HG02885 (cell line): ENCODE data around the gene CLOCK.

Experiments
- ATAC-seq: cut with Tn5 transposase; IDR thresholded peaks from one replicate; pipeline ENCODE4 v1.9.1; 2021; ENCODE audit warnings: mild to moderate bottlenecking; ENCODE audit not compliant: unreplicated experiment, poor library complexity

The CLOCK gene

GRCh38 chr4:55498051-55498450 is 48.7 kb downstream of the CLOCK start:
- ATAC-seq = no peak

DNA sequence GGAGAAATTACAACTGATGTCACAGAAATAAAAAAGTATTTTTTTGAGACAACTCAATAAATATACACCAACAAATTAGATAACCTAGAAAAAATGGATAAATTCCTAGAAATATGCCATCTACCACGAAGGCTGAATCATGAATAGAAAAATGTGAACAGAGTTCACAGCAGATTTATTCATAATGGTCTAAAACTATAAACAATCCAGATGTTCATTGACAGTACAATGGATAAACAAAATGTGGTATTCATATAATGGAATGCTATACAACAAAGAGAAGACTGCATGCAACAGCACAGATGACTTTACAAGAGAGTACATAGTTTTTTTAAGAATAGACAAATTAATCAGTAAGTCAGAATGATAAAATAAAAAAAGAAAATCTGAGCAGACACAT is 55.2 kb downstream of the CLOCK start:
- no peak for ATAC-seq

DNA sequence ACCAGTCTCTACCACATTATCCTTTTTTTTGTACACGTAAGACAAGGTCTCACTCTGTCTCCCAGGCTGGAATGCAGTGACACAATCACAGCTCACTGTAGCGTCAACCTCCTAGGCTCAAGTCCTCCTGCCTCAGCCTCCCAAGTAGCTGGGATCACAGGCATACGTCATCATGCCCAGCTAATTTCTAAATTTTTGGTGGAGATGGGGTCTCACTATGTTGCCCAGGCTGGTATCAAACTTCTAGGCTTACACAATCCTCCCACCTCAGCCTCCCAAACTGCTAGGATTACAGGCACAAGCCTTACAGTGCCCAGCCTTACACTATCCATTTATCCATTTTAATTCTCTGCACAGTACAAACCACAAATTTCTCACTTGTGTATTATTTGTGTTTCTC is 58.0 kb downstream of the CLOCK start:
- no peak for ATAC-seq

DNA sequence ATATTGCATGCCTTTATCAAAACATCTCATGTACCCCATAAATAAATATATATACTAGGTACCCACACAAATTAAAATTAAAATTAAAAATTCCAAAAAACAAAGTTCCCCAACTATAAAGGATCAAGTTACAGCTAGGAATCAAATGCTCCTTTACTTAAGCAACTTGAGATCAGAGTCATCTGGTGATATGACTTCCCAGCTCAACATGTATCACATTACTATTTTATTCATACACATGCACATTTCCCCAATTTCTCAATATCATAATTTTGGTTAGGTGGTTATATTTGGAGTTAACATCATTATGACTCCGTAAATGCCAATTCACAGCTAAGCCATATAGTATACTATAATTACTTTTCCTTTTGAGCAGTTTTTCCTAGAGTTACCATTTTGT is 60.9 kb downstream of the CLOCK start:
- ATAC-seq = no peak

DNA sequence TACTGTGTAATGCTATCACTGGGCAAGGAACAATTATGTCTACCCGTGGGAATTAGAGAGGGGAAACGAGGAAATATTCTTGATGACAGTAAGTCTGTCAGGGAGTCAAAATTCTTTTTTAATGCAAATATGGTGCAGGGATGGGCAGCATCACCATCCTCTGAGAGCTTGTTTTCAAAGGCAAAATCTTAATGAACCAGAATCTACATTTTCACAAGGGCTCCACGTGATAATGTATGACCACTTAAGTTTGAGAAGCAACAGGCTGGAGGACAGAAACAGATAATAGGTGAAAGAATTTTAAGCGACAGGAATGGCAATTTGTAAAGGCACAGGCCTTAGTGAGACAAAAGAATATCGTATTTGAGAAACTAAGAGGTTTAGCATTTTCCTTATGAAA is 63.4 kb downstream of the CLOCK start:
- no peak for ATAC-seq

DNA sequence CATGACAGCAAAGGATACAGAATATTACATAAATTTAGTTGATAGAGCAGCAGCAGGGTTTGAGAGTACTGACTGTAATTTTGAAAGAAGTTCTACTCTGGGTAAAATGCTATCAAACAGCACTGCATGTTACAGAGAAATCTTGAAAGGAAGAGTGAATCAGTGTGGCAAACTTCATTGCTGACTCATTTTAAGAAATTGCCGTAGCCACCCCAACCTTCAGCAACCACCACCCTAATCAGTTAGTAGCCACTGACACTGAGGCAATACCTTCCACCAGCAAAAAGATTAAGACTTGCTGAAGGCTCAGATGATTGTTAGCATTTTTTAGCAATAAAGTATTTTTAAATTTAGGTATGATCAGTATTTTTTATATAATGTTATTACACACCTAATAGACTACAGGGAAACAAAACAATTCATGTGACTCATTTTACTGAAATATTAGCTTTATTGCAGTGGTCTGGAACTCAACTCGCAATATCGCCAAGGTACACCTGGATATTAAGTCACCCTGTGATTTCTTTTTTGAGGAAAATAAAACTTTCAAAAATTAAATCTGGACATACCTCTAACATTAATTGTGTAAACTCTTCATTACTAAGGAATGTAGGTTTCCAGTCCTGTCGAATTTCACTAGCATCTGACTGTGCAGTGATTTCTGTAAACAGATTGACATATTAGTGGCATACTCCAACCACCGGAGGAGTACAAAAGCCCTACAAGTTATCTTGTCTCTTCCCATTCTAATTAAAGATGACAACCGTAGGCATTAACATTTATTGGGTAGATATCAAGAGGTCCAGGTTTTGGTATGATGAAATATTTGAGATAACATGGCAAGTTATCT is 71.1 kb downstream of the CLOCK start:
- ATAC-seq = no peak

- no peak for ATAC-seq
Observed at GRCh38 chr4:55469979-55470378, 76.7 kb downstream of the CLOCK start.

- ATAC-seq = no peak
Observed at GRCh38 chr4:55468724-55469123, 78.0 kb downstream of the CLOCK start.

- no peak for ATAC-seq
Observed at GRCh38 chr4:55466001-55466400, 80.7 kb downstream of the CLOCK start.

DNA sequence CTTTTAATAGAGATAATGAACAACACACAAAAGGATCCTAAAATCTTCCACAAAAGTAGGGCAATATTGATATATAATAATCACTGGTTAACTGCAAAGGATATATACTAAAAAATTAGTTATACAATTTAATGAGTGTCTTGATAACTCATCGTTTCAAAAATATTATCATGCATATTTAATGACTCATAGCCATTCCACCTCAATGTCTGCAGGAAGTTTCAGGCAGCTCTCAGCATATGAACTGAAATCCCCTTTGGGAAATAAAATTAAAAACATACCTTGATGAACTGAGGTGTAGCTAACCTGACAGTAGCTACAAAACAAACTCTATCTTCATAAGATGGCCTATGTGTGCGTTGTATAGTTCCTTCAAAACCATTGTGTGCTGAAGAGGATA is 88.1 kb downstream of the CLOCK start:
- no peak for ATAC-seq

- ATAC-seq = no peak
Observed at GRCh38 chr4:55458164-55458563, 88.5 kb downstream of the CLOCK start.

DNA sequence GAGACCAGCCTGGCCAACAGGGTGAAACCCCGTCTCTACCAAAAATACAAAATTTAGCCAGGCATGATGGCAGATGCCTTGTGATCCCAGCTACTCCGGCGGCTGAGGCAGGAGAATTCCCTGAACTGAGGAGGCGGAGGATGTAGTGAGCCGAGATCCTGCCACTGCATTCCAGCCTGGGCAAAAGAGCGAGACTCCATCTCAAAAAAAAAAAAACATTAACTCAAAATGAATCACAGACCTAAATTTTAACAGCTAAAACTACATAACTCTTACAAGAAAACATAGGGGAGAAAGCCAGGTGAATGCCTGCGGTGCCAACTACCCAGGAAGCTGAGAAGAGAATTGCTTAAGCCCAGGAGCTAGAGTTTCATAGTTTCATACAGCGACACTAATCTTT is 96.1 kb downstream of the CLOCK start:
- no peak for ATAC-seq

DNA sequence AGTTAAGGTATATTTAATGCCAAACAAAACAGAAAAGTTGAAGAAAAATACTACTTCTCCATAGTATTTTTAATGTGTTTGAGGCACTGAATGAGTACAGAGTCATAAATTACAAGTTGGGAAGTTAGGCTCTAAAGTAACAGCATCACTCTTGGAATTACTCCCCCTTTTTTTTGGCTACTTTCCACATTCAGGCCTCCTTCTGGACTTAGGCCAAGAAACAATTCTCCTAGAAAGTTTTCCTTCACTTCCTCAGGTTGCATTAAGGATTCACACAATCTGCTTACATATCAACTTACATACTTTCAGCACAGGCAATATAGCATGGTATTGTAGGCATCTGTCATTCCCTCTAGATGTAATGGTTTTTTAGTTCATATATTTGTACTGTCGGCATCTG is 98.9 kb downstream of the CLOCK start:
- no peak for ATAC-seq

DNA sequence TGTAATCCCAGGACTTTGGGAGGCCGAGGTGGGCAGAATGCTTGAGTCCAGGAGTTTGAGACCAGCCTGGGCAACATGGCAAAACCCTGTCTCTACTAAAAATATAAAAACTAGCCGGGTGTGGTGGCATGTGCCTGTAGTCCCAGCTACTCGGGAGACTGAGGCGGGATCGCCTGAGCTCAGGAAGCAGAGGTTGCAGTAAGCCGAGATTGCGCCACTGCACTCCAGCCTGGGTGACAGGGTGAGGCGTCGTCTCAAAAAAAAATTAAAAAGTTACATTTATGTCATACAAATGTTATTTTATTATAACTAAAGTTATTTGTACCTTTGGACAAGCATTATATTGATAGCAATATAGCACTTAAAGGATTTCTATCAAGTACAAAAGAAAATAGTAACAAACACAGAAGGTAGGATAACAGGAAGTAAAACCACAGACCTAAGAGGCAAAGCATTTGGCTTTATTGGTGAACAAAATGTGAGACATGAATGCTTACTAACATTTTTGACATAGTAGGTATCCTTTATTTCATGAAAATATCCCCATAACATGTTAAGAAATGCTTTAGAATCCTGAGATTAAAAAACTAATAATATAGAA is 99.5 kb downstream of the CLOCK start:
- ATAC-seq = no peak

- ATAC-seq = no peak
Observed at GRCh38 chr4:55446578-55446922, 100.2 kb downstream of the CLOCK start.

DNA sequence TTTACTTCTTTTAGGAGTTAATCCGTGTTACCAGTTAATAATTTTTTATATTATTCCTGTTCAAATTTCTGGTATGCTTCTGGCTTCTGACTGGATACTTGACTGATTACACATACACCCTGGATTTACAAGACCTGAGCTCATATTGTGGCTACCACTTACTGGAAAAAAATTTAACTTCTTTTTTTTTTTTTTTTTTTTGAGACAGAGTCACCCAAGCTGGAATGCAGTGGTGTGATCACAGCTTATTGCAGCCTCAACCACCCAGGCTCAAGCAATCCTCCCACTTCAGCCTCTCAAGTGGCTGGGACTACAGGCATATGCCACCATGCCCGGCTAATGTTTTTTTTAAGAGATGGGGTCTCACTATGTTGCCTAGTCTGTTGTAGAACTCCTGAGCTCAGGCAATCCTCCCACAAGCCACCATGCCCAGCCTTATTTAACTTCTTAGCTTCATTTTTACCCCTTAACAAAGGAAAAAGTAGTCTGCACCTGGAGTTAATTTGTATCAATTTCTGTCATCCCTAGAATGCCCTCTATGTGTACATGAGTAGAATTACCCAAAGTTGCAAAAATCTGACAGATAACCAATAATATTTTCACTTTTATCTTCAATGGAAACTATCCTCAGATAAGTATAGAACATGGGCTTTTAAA is 100.7 kb downstream of the CLOCK start:
- ATAC-seq = no peak

DNA sequence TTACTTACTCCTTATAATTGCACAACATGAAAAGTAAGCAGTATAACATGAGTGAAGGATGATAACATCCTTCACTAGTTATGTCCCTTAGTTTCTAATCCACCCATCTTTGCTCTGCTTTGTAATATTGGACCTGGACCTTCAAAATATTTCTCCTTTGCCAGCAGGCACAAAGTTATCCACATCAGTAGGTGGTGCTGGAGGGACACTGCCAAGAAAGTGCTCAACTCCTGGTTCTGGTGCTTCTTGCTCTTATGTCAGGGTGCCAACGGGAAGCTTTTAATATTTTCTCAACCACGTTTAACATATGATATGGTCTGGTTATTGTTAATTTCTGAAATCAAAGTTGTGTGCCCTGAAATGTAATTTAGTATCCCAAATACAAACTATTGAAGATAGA is 101.9 kb downstream of the CLOCK start:
- no peak for ATAC-seq

- no peak for ATAC-seq
Observed at GRCh38 chr4:55442541-55442940, 104.2 kb downstream of the CLOCK start.

GRCh38 chr4:55440786-55441185 is 105.9 kb downstream of the CLOCK start:
- no peak for ATAC-seq

- no peak for ATAC-seq
Observed at GRCh38 chr4:55439023-55439422, 107.7 kb downstream of the CLOCK start.

DNA sequence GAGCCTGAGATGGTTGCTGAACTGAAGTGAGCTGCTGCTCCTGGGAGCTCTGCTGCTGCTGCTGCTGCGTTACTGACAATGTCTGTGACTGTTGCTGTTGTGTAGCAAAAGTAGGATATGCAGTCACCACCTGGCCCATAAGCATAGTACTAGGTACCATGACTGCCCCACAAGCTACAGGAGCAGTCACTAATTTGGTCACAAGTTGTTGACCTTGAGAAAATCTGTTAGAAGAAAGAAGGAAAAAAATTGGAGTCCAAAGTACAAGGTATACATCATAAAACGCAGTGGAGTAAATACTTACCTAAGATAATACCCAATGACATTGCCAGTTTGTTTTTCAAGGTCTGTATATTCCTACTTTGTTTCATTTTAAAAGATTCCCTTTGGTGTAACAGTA is 108.4 kb downstream of the CLOCK start:
- no peak for ATAC-seq

DNA sequence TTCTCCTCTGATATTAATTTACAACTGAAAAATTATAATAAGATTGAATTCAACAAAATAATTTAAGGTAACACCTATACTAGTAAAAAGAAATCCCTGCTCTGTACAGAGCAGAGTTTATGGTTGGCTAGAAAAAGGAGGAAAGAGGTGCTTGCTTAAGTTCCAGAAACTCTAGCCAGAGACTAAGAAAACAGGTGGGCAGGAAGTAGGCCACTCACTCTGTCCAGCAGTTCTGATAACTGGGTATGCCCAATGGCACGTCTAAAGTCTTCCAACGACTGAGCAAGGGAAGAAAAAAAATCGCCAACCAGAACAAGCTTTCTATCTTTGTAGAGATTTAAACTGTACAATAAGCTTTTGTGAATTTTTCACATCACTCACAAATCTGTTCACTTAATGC is 108.9 kb downstream of the CLOCK start:
- no peak for ATAC-seq
